Inferior parietal cortex (tissue), 1 donor: ENCODE measurements around the gene UBE2E1.
"Not testable (repeated sequence)": the region's sequence is repeated elsewhere in the genome, so short reads cannot be mapped to it uniquely, and the experiment has no call there.

Source experiments
- DNase-seq: peaks from one replicate; pipeline ENCODE4 v3.0.0-alpha.2; 2016; ENCODE audit errors: extremely low spot score

UBE2E1 gene

DNA sequence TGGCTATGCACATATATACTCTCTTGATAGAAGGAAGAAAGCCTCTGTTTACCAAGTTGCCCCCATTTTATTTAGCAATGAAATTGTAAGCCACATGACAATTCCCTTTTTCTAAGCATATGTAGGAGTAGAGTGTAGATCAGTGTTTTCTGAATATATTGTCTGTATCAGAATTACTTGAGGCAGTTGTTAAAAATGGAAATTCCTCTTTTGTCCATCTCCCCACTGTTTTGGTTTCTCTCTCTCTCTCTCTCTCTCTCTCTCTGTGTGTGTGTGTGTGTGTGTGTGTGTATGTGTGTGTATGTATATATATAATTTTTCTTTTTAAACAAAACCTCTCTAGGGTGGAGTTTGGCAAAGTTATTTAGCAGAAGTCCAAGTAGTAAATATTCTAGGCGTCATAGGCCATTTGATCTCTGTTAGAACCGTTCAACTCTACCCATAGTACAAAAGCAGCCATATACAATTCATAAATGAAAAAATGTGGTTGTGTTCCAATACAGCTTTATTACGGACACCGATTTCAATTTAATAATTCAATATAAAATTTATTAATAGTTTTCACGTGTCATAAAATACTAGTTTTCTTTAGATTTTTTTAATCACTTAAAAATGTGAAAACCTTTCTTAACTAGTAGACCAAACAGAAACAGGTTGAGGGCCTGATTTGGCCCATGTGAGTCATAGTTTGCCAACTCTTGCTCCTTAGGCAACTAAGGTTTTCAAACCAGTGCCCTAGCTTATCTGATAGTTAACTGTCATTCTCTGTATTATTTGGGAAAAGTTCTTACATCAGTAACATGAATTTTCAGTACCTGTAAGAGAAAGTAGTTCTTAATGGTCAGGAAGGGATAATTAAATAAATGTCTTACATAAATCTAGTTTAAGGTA lies 39.8 kb downstream of the UBE2E1 start:
- no peak for DNase-seq

GRCh38 chr3:23849462-23849861 lies 43.7 kb downstream of the UBE2E1 start:
- DNase-seq, result not testable (repeated sequence)

GRCh38 chr3:23856286-23856685 lies 50.5 kb downstream of the UBE2E1 start:
- no peak for DNase-seq

- no peak for DNase-seq
Measured at GRCh38 chr3:23859012-23859743, 53.4 kb downstream of the UBE2E1 start.

DNA sequence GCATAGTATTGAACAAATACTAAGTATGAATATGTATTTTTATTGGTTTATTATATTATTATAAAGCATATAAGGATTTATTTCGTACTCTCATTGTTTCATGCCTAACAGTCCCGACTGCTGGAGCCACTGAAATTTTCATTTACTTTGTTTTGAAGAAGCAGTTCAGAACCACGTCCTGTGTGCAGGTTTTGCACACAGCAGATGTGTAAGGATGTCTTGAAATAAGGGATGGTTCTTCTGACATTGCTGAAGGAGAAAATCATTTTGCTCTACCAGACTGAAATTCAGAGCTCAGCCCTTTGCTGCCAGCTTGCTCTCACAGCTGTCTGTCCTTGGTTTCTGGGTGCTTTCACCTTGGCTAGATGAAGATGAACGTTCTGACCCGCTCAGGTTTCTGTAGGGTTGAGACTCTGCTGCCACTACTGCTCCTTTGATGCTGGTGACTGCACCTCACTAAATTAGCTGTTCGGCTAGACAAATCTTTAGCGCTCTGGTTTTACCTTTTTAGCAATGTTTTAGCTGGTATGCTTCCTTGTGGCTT lies 54.2 kb downstream of the UBE2E1 start:
- DNase-seq, result no peak

DNA sequence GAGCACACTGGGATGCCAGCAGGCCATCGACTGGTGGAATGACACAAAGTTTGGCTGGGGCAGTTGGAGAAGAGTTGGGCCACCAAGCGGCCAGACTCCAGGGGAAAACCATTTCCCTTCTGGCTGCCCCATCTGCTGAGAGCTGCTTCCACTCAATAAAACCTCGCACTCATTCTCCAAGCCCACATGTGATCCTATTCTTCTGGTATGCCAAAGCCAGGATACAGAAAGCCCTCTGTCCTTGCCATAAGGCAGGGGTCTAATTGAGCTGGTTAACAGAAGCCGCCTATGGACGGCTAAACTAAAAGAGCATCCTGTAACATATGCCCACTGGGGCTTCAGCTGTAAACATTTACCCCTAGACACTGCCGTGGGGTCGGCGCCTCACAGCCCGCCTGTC lies 55.9 kb downstream of the UBE2E1 start:
- no peak for DNase-seq

GRCh38 chr3:23863060-23863459 lies 57.3 kb downstream of the UBE2E1 start:
- DNase-seq, result no peak

GRCh38 chr3:23864931-23865330 lies 59.2 kb downstream of the UBE2E1 start:
- no peak for DNase-seq

DNA sequence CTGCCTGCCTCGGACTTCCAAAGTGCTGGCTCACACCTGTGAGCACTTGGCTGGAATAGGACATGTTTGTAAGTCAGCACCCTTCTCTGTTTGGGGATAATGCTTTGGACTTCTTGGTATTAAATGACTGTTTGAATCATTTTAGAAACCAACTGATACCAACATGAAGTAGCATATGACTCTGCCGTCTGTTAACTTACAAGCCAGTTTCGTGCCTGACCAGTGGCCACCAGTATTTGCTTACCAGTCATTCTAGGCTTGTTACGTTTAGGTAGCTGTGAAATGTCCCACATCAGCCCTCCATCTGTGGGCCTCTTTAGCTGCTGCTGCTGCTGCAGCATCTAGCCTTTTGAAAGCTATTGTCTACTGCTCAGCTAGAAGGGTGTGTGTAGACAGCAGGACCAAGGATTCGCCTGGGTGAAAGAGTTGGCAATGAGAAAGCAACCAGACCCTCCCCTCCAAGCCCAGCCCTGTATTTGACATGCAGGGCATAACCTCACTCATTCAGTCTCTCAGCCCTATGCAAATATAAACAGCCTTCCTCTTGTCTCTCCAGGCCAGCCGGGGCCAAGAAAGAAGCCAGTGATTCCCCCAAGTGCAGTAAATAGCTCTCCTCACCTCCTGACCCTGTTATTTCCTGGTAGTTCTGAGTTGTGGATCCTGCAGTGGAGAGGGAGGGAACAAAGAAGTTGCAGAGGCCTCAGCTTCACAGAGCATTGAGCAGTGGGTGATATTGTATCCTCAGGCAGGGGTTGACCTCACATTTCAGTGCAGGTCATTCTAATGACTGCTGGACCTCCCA lies 60.0 kb downstream of the UBE2E1 start:
- DNase-seq, result peak; percentile 53

DNA sequence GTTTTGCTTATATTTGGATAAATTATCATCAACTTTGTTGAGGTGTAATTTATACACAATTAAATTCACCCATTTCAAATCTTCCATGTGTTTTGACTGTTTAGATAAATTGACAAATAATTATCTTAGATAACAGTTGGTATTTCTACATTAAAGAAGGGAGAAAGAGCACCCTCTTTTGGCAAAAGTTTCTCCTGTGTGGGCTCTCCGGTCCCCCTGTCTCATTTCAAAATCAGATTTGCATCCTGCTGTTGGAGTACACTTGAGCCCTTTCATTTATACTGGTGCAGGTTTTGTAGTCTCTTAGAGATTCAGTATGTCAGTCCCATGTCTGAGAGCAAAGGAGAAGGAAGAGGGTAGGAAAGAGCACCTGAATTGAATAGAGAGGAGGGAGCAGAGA lies 61.6 kb downstream of the UBE2E1 start:
- DNase-seq, result no peak

DNA sequence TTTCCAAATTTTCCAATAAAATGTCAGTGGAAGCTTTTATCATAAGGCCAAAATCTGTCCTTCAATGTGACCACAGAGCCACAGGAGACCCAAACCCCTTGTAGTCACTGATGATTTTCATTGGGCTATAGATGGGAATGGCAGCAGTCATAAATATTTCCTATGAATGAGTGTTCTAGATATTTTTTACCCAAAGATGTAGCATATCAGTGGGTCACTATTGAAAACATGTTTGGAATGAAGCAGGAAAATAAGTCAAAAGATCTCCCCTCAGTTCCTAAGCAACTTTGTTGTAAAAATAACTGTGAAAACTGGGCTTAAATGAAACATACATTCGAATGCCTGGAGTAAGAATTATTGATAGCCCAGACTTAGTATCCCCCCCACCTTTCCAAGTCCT lies 62.1 kb downstream of the UBE2E1 start:
- DNase-seq, result no peak

DNA sequence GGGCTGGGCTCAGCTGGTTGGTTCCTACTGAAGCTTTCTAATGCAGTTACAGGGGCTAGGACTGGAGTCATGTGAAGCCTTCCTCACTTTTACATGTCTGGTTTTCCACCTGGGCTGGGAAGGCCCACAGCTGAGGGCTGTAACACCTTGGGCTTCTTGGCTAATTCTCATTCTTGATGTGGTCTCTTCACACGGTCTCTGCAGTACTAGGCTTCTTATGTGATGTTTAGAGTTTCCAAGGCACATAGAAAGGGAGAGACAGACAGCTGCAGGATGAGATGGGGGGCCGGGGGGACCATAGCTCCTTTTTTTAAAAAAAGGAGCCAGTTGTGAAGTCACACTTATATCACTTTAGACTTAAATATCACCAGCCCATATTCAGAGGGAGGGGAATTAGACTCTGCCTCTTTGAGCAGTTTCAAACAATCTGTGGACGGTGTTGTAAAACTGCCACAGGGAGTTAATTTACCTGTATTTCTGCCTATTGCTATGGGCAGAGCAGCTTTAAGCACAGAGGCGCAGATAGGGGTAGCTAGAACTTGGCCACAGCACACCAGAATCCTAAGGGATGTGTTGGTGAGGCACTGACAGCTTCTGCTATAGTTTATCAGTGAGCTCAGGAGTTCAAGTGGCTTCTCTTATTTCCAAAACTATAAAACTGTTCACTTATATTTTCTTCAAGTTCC lies 64.4 kb downstream of the UBE2E1 start:
- DNase-seq, result no peak

DNA sequence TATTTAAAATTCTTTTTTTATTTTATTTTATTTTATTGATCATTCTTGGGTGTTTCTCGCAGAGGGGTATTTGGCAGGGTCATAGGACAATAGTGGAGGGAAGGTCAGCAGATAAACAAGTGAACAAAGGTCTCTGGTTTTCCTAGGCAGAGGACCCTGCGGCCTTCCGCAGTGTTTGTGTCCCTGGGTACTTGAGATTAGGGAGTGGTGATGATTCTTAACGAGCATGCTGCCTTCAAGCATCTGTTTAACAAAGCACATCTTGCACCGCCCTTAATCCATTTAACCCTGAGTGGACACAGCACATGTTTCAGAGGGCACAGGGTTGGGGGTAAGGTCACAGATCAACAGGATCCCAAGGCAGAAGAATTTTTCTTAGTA lies 64.9 kb downstream of the UBE2E1 start:
- not testable (repeated sequence) for DNase-seq

DNA sequence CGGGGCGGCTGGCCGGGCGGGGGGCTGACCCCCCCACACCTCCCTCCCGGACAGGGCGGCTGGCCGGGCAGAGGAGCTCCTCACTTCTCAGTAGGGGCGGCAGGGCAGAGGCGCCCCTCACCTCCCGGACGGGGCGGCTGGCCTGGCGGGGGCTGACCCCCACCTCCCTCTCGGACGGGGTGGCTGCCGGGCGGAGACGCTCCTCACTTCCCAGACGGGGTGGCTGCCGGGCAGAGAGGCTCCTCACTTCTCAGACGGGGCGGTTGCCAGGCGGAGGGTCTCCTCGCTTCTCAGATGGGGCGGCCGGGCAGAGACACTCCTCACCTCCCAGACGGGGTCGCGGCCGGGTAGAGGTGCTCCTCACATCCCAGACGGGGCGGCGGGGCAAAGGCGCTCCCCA lies 65.6 kb downstream of the UBE2E1 start:
- not testable (repeated sequence) for DNase-seq

GRCh38 chr3:23872330-23872729 lies 66.6 kb downstream of the UBE2E1 start:
- no peak for DNase-seq

DNA sequence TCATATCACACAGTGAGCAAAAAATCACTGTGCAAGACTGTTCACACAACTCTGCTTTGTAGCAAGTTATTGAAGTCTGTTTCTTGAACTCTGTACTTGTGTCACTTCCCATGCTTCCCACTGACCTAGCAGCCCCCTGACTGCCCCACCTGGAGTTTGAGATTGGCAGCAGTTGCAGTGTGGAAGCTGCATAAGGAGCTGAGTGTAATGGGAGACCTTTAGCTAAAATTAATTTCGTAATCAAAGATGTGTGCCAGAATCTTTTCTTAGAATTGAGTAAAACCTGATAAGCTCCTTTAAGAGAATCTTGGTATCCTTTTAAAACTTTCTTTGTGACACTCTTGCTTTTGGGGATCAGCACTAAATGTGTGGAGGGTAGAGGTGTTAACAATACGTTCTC lies 68.2 kb downstream of the UBE2E1 start:
- no peak for DNase-seq

- DNase-seq, result no peak
Measured at GRCh38 chr3:23874359-23875112, 68.8 kb downstream of the UBE2E1 start.

DNA sequence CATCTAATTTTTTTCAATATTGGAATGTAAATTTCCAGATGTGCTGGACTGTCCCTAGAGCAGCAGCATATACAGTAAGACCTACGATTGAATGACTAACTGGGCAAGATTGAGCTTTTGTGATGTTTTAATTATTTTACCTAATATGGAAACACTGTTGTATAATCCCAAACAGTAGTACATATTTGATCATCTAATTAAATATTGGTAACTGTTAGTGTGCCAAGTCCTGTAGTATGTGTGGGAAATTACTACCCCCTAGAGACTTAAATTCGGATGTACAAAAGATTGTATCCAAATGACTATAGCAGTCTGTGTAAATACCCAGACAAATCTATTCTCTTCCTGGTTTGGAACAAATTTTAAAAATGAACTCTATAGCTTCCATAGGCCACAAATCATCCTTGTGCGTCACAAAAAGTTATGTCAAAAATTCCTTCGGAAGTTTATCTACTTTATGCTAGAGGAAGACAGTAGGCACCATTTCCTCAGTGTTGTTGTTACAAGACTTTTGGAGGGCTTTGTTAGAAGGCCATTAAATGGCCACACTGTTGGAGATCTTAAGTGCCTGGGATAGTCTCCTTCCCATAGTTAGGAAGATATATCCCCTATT lies 69.5 kb downstream of the UBE2E1 start:
- DNase-seq, result no peak

DNA sequence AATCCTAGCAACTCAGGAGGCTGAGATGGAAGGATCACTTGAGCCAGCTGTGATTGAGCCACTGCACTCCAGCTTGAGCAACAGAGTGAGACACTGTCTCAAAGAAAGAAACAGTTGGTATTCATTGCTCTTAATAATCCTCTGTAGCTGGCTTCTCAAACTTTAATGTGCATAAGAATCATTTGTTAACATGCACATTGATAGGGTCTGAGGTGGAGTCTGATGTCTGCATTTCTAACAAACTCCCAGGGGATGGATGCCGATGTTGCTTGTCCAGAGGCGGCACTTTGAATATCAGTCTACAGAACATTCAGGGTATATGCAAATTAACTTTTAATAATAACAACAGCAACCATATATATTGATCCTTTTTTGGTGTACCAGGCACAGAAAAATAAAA lies 71.2 kb downstream of the UBE2E1 start:
- DNase-seq, result no peak

DNA sequence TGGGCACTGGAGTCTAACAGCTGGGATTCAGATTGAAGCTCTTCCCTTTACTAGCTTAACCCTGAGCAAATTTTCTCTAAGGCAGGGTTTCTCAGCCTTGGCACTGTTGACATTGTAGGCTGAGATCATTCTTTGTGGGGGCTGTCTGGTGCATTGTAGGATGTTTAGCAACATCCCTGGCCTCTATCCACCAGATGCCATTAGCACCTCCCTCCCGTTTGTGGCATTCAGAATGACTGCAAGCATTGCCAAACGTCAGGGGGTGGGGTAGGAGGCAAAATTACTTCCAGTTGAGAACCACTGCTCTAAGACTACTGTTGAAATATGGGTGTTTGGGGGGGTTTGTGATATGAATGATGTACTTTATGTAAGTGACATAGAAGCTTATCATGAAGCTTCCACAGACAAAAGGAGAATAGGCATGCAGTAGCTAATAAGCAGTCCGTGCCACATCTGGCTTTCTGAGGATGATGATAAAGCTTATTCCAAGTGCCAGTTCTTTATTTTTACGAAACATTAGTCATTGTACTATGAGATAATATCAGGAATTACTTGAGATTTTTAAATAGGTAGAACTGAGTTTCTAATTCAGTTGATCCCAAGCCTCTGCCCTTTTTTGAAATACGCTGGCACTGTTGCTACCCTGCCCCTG lies 71.7 kb downstream of the UBE2E1 start:
- no peak for DNase-seq
